Measurements from ENCODE around the gene KIAA1217.

KIAA1217 gene

GRCh38 chr10:24315211-24315610 is 106.3 kb downstream of the KIAA1217 start:
- TF ChIP-seq ZNF24 (tag by site-specific recombination; IDR thresholded peaks at IDR 0.05) (no peak), REPIN1 (tag by site-specific recombination; IDR thresholded peaks at IDR 0.05; ENCODE audit: low read depth) (no peak), ZNF785 (tag by site-specific recombination; IDR thresholded peaks at IDR 0.05) (no peak), EGR2 (tag by site-specific recombination; IDR thresholded peaks at IDR 0.05; ENCODE audit: low read depth) (no peak)
- POLR2A ChIA-PET, result no interaction called here
- no peak overlapping the region for H3K27ac ChIP-seq (ENCODE audit: extremely low read depth, low read depth, low read length)
- no peaks in the 10 kb centered on the region for H3K9me3 ChIP-seq (ENCODE audit: control insufficient read depth, insufficient read depth, low read depth, low read length)
- no peaks in the 10 kb centered on the region for H3K36me3 ChIP-seq (ENCODE audit: control insufficient read depth in 2 of 2, insufficient read depth in 1 of 2, low read length in 2 of 2)
- H3K4me1 ChIP-seq (ENCODE audit: control insufficient read depth, insufficient read depth, low read length), result no peaks in the 10 kb centered on the region
- no peak overlapping the region for H3K4me3 ChIP-seq (ENCODE audit: low read depth, low read length)
- CTCF ChIA-PET, result no interaction called here

- POLR2A ChIA-PET, result no interaction called here
- peak; percentile 57; the same call in 1 of the 2 replicates for TF ChIP-seq SCRT2 (tag by site-specific recombination; IDR thresholded peaks at IDR 0.05)
- TF ChIP-seq ZNF785 (tag by site-specific recombination; IDR thresholded peaks at IDR 0.05), result no peak
- Histone ChIP-seq H3K36me3 (ENCODE audit: control insufficient read depth in 2 of 2, insufficient read depth in 1 of 2, low read length in 2 of 2) (no peaks in the 10 kb centered on the region), H3K4me1 (ENCODE audit: control insufficient read depth, insufficient read depth, low read length) (no peaks in the 10 kb centered on the region), H3K4me3 (ENCODE audit: low read depth, low read length) (no peak overlapping the region), H3K27ac (ENCODE audit: extremely low read depth, low read depth, low read length) (no peak overlapping the region), H3K9me3 (ENCODE audit: control insufficient read depth, insufficient read depth, low read depth, low read length) (no peaks in the 10 kb centered on the region)
- CTCF ChIA-PET, result interaction anchor here (0.6 to 1.1 kb wide), 2 partner anchors 41 to 111 kb away, joined by 3 to 6 read pairs; no protein-coding TSS in a partner anchor
Observed at GRCh38 chr10:24318517-24318916, 109.6 kb downstream of the KIAA1217 start.

- Histone ChIP-seq H3K27ac (ENCODE audit: extremely low read depth, low read depth, low read length) (no peak overlapping the region), H3K4me1 (ENCODE audit: control insufficient read depth, insufficient read depth, low read length) (no peaks in the 10 kb centered on the region), H3K36me3 (ENCODE audit: control insufficient read depth in 2 of 2, insufficient read depth in 1 of 2, low read length in 2 of 2) (no peaks in the 10 kb centered on the region), H3K4me3 (ENCODE audit: low read depth, low read length) (no peak overlapping the region), H3K9me3 (ENCODE audit: control insufficient read depth, insufficient read depth, low read depth, low read length) (no peaks in the 10 kb centered on the region)
- TF ChIP-seq ZNF302 (tag by site-specific recombination; IDR thresholded peaks at IDR 0.05; ENCODE audit: low read depth) (no peak), ZNF423 (tag by site-specific recombination; IDR thresholded peaks at IDR 0.05) (no peak), HOXD13 (CRISPR knock-in tag; IDR thresholded peaks at IDR 0.05; ENCODE audit: borderline replicate concordance) (no peak), ZNF157 (tag by site-specific recombination; IDR thresholded peaks at IDR 0.05) (no peak), SP7 (tag by site-specific recombination; IDR thresholded peaks at IDR 0.05) (no peak), YY2 (tag by site-specific recombination; IDR thresholded peaks at IDR 0.05) (no peak), PRDM10 (tag by site-specific recombination; IDR thresholded peaks at IDR 0.05) (no peak), FEZF1 (tag by site-specific recombination; IDR thresholded peaks at IDR 0.05) (no peak), ZNF571 (tag by site-specific recombination; IDR thresholded peaks at IDR 0.05) (no peak), ZNF433 (tag by site-specific recombination; IDR thresholded peaks at IDR 0.05; ENCODE audit: low read depth) (no peak), ZNF837 (tag by site-specific recombination; IDR thresholded peaks at IDR 0.05) (no peak), ZNF596 (tag by site-specific recombination; IDR thresholded peaks at IDR 0.05) (no peak), ZFP37 (tag by site-specific recombination; IDR thresholded peaks at IDR 0.05) (no peak), ZBTB7A (tag by site-specific recombination; IDR thresholded peaks at IDR 0.05; ENCODE audit: low read depth) (no peak), SALL2 (tag by site-specific recombination; IDR thresholded peaks at IDR 0.05; ENCODE audit: borderline replicate concordance) (no peak), SCRT2 (tag by site-specific recombination; IDR thresholded peaks at IDR 0.05) (no peak), IKZF3 (tag by site-specific recombination; IDR thresholded peaks at IDR 0.05) (no peak), GFI1B (tag by site-specific recombination; IDR thresholded peaks at IDR 0.05) (no peak), ZNF792 (tag by site-specific recombination; IDR thresholded peaks at IDR 0.05) (no peak), ZNF274 (IDR thresholded peaks at IDR 0.05; ENCODE audit: low read length) (no peak), ZNF274 (tag by site-specific recombination; IDR thresholded peaks at IDR 0.05; ENCODE audit: borderline replicate concordance) (no peak)
- ChIA-PET CTCF (interaction anchor here (0.6 to 2.2 kb wide), 8 partner anchors 9 to 741 kb away, joined by 3 to 7 read pairs (median 4); no protein-coding TSS in a partner anchor), POLR2A (no interaction called here)
Observed at GRCh38 chr10:24320373-24320772, 111.4 kb downstream of the KIAA1217 start.
